Epidermal melanocyte (primary cell): ENCODE data around the gene MGME1.
"Not testable (repeated sequence)": the region's sequence is repeated elsewhere in the genome, so short reads cannot be mapped to it uniquely, and the experiment has no call there.

Source experiments
- DNase-seq: peaks from one replicate; pipeline ENCODE4 v3.0.0; 2011; ENCODE audit warnings: low spot score; ENCODE audit not compliant: insufficient read length

The MGME1 gene

GRCh38 chr20:17959257-17959627, 9.6 kb upstream of the MGME1 start:
- no peak for DNase-seq

GRCh38 chr20:17960400-17960885, 8.4 kb upstream of the MGME1 start:
- not testable (repeated sequence) for DNase-seq

GRCh38 chr20:17960927-17961586, 7.8 kb upstream of the MGME1 start:
- DNase-seq, result no peak

- DNase-seq, result peak; percentile 15
Observed at GRCh38 chr20:17961587-17961940, 7.3 kb upstream of the MGME1 start.

- no peak for DNase-seq
Observed at GRCh38 chr20:17963114-17963897, 5.5 kb upstream of the MGME1 start.

- DNase-seq, result no peak
Observed at GRCh38 chr20:17964073-17964472, 4.7 kb upstream of the MGME1 start.

GRCh38 chr20:17964632-17965031, 4.2 kb upstream of the MGME1 start:
- DNase-seq, result no peak

- peak; percentile 14 for DNase-seq
Observed at GRCh38 chr20:17965042-17965697, 3.6 kb upstream of the MGME1 start.

GRCh38 chr20:17966432-17967310, 2.1 kb upstream of the MGME1 start:
- DNase-seq, result no peak

GRCh38 chr20:17967521-17968365, 1.1 kb upstream of the MGME1 start:
- DNase-seq, result no peak

GRCh38 chr20:17969278-17969883, 563 bp downstream of the MGME1 start:
- no peak for DNase-seq

- peak; percentile 28 for DNase-seq
Observed at GRCh38 chr20:17969884-17970409, 1.1 kb downstream of the MGME1 start.

GRCh38 chr20:17971300-17972013, 2.6 kb downstream of the MGME1 start:
- peak; percentile 50 for DNase-seq

GRCh38 chr20:17972121-17972520, 3.3 kb downstream of the MGME1 start:
- no peak for DNase-seq

GRCh38 chr20:17976305-17976704, 7.5 kb downstream of the MGME1 start:
- no peak for DNase-seq

GRCh38 chr20:17985388-17986018, 16.7 kb downstream of the MGME1 start:
- DNase-seq, result no peak

- DNase-seq, result no peak
Observed at GRCh38 chr20:17987988-17988387, 19.2 kb downstream of the MGME1 start.

GRCh38 chr20:17990278-17990972, 21.6 kb downstream of the MGME1 start:
- DNase-seq, result no peak
